H9 (cell line): ENCODE data around the gene EPO. TPM values are rescaled to one million over a fixed set of nuclear protein-coding genes. Genes with fewer than 3 reads are reported as not detected.

ENCODE experiments used
- DNase-seq: peaks from one replicate; pipeline ENCODE4 v3.0.0-alpha.2; 2017
- H2AFZ ChIP-seq: one replicate; pipeline ENCODE4 v1.6.1; 2013; ENCODE audit warnings: mild to moderate bottlenecking, low read length, control low read depth, moderate library complexity
- H2AK5ac ChIP-seq: 2 replicates; pipeline ENCODE4 v1.6.1; 2013; ENCODE audit warnings: low read length, control low read depth, mixed read lengths; ENCODE audit not compliant: insufficient read length
- H2BK120ac ChIP-seq: one replicate; pipeline ENCODE4 v1.6.1; 2013; ENCODE audit warnings: low read depth, mild to moderate bottlenecking, low read length, control low read depth, inconsistent platforms; ENCODE audit not compliant: poor library complexity, severe bottlenecking
- H2BK12ac ChIP-seq: 2 replicates; pipeline ENCODE4 v1.6.1; 2013; ENCODE audit warnings: low read length, control low read depth, mixed read lengths, low read depth; ENCODE audit not compliant: insufficient read length
- H2BK15ac ChIP-seq: 2 replicates; pipeline ENCODE4 v1.6.1; 2013; ENCODE audit warnings: low read depth, low read length, control low read depth
- H2BK20ac ChIP-seq: one replicate; pipeline ENCODE4 v1.6.1; 2013; ENCODE audit warnings: low read depth, mild to moderate bottlenecking, low read length, control low read depth, inconsistent platforms; ENCODE audit not compliant: poor library complexity, severe bottlenecking
- H2BK5ac ChIP-seq: 2 replicates; pipeline ENCODE4 v1.6.1; 2013; ENCODE audit warnings: low read length, control low read depth, mixed read lengths; ENCODE audit not compliant: insufficient read length
- H3K14ac ChIP-seq: 2 replicates; pipeline ENCODE4 v1.6.1; 2013; ENCODE audit warnings: low read length, control low read depth; ENCODE audit not compliant: insufficient read depth
- H3K18ac ChIP-seq: 2 replicates; pipeline ENCODE4 v1.6.1; 2013; ENCODE audit warnings: low read depth, mild to moderate bottlenecking, mixed read lengths, low read length, control low read depth; ENCODE audit not compliant: insufficient read length
- H3K23ac ChIP-seq: 2 replicates; pipeline ENCODE4 v1.6.1; 2013; ENCODE audit warnings: low read length, control low read depth, mixed read lengths, low read depth; ENCODE audit not compliant: insufficient read length
- H3K23me2 ChIP-seq: 2 replicates; pipeline ENCODE4 v1.6.1; 2013; ENCODE audit warnings: low read depth, mild to moderate bottlenecking, mixed read lengths, low read length, control low read depth; ENCODE audit not compliant: insufficient read length, poor library complexity, severe bottlenecking
- H3K27ac ChIP-seq: 2 replicates; pipeline ENCODE4 v1.5.1; 2013; ENCODE audit warnings: low read length, control low read depth, mixed read lengths, low read depth; ENCODE audit not compliant: insufficient read length
- H3K27me3 ChIP-seq: 2 replicates; pipeline ENCODE4 v1.6.1; 2013; ENCODE audit warnings: low read length, control low read depth, inconsistent platforms; ENCODE audit not compliant: insufficient read depth
- H3K4ac ChIP-seq: 2 replicates; pipeline ENCODE4 v1.6.1; 2013; ENCODE audit warnings: low read depth, mild to moderate bottlenecking, control low read depth, inconsistent platforms, low read length, moderate library complexity
- H3K4me1 ChIP-seq: 2 replicates; pipeline ENCODE4 v1.6.1; 2013; ENCODE audit warnings: low read length, control low read depth, inconsistent platforms; ENCODE audit not compliant: insufficient read depth
- H3K4me2 ChIP-seq: 2 replicates; pipeline ENCODE4 v1.6.1; 2013; ENCODE audit warnings: low read length, control low read depth, mixed read lengths; ENCODE audit not compliant: insufficient read length, insufficient read depth
- H3K56ac ChIP-seq: 2 replicates; pipeline ENCODE4 v1.6.1; 2013; ENCODE audit warnings: low read depth, mild to moderate bottlenecking, mixed read lengths, low read length, control low read depth; ENCODE audit not compliant: insufficient read length
- H3K79me1 ChIP-seq: 2 replicates; pipeline ENCODE4 v1.6.1; 2013; ENCODE audit warnings: low read depth, mild to moderate bottlenecking, moderate library complexity, low read length, control low read depth, inconsistent platforms; ENCODE audit not compliant: insufficient read depth, poor library complexity, severe bottlenecking
- H3K79me2 ChIP-seq: 2 replicates; pipeline ENCODE4 v1.6.1; 2013; ENCODE audit warnings: low read length, control low read depth, inconsistent platforms; ENCODE audit not compliant: insufficient read depth
- H3K9ac ChIP-seq: 2 replicates; pipeline ENCODE4 v1.6.1; 2013; ENCODE audit warnings: low read length, control low read depth, mixed read lengths; ENCODE audit not compliant: insufficient read length; ENCODE audit errors: extremely low read depth
- H3K9me3 ChIP-seq: one replicate; pipeline ENCODE4 v1.6.1; 2013; ENCODE audit warnings: low read depth, low read length, inconsistent platforms; ENCODE audit not compliant: control insufficient read depth
- H3T11ph ChIP-seq: one replicate; pipeline ENCODE4 v1.6.1; 2013; ENCODE audit warnings: mild to moderate bottlenecking, low read length, control low read depth, inconsistent platforms
- H4K20me1 ChIP-seq: one replicate; pipeline ENCODE4 v1.6.1; 2013; ENCODE audit not compliant: control insufficient read depth, insufficient read length, insufficient read depth
- H4K5ac ChIP-seq: 2 replicates; pipeline ENCODE4 v1.6.1; 2013; ENCODE audit warnings: low read depth, mild to moderate bottlenecking, mixed read lengths, low read length, control low read depth; ENCODE audit not compliant: insufficient read length
- H4K8ac ChIP-seq: replicated peaks from 2 replicates; pipeline ENCODE4 v1.6.1; 2013; ENCODE audit warnings: low read length, control low read depth, mixed read lengths, low read depth; ENCODE audit not compliant: insufficient read length
- H4K91ac ChIP-seq: 2 replicates; pipeline ENCODE4 v1.6.1; 2013; ENCODE audit warnings: low read depth, mild to moderate bottlenecking, moderate library complexity, mixed read lengths, low read length, control low read depth; ENCODE audit not compliant: insufficient read length
- H3K27ac Mint-ChIP-seq, 3 experiments: 2 replicates in 2 of 3; 3 replicates in 1 of 3; pipeline ENCODE4 v1.8.0; 2020 to 2021; ENCODE audit warnings: mixed read lengths in 3 of 3, mild to moderate bottlenecking in 1 of 3, moderate library complexity in 1 of 3
- H3K27me3 Mint-ChIP-seq: 2 replicates; pipeline ENCODE4 v1.8.0; 2021; ENCODE audit warnings: low read depth, mild to moderate bottlenecking, moderate library complexity, mixed read lengths
- H3K36me3 Mint-ChIP-seq, 3 experiments: 2 replicates in 2 of 3; 3 replicates in 1 of 3; pipeline ENCODE4 v1.8.0; 2020 to 2021; ENCODE audit warnings: low read depth in 3 of 3, mixed read lengths in 3 of 3; ENCODE audit not compliant: insufficient read depth in 1 of 3
- H3K4me1 Mint-ChIP-seq, 2 experiments: 2 replicates each; pipeline ENCODE4 v1.8.0; 2020; ENCODE audit warnings: mixed read lengths in 2 of 2
- H3K4me3 Mint-ChIP-seq, 2 experiments: 2 replicates in 1 of 2; 3 replicates in 1 of 2; pipeline ENCODE4 v1.8.0; 2020 to 2021; ENCODE audit warnings: mild to moderate bottlenecking in 2 of 2, mixed read lengths in 2 of 2, moderate library complexity in 1 of 2
- H3K9me3 Mint-ChIP-seq, 2 experiments: 2 replicates in 1 of 2; 3 replicates in 1 of 2; pipeline ENCODE4 v1.8.0; 2020; ENCODE audit warnings: mild to moderate bottlenecking in 2 of 2, mixed read lengths in 2 of 2, moderate library complexity in 1 of 2
- CTCF ChIP-seq: fragments of 200-600 bp; sonication (generic); conservative IDR thresholded peaks from 3 replicates; pipeline ENCODE4 v1.8.0; 2021; ENCODE audit warnings: antibody characterized with exemption, mild to moderate bottlenecking
- WGBS: extraction: QIAGEN DNeasy Blood & Tissue Kit; methylation state at CpG from one replicate; pipeline ENCODE4 v1.1.7; 2013; ENCODE audit warnings: missing lambda C conversion rate, low lambda C conversion rate, mixed read lengths; ENCODE audit not compliant: insufficient read length; ENCODE audit errors: extremely low coverage; 5-methylcytosine and 5-hydroxymethylcytosine counted together
- total RNA-seq: library from RNA; stranded (reverse); gene quantifications from 2 replicates; pipeline ENCODE4 v1.2.1, GENCODE V29; 2021

The EPO gene
- total RNA-seq, 1 experiment from 2014 or later = 0.44 TPM

GRCh38 chr7:100682228-100682741 lies 38.0 kb upstream of the EPO start:
- Histone ChIP-seq H3K4ac (no peak overlapping the region), H3K4me1 (no peaks in the 10 kb centered on the region), H3K18ac (no peak overlapping the region), H3K79me2 (no peaks in the 10 kb centered on the region), H2AFZ (no peak overlapping the region), H3K9me3 (no peaks in the 10 kb centered on the region), H2AK5ac (no peak overlapping the region), H2BK15ac (no peak overlapping the region), H3K56ac (no peak overlapping the region), H4K20me1 (no peaks in the 10 kb centered on the region), H4K91ac (no peak overlapping the region), H4K8ac (no peak overlapping the region), H4K5ac (no peak overlapping the region), H3K79me1 (no peaks in the 10 kb centered on the region), H2BK12ac (no peak overlapping the region), H3K27ac (no peak overlapping the region), H3T11ph (no peak overlapping the region), H2BK120ac (no peak overlapping the region), H3K23ac (no peak overlapping the region), H3K27me3 (no peaks in the 10 kb centered on the region), H3K4me2 (no peak overlapping the region), H2BK5ac (no peak overlapping the region), H2BK20ac (no peak overlapping the region), H3K9ac (no peak overlapping the region), H3K23me2 (no peaks in the 10 kb centered on the region), H3K14ac (no peak overlapping the region)
- WGBS = no CpG with 5 or more reads among the region's 25 CpGs
- H3K9me3 Mint-ChIP-seq = no peaks in the 10 kb centered on the region
- DNase-seq = no peak
- TF ChIP-seq CTCF = no peak
- peaks cover 25 to 76% (median 73%) of the 10 kb centered on the region in 3 experiments for H3K36me3 Mint-ChIP-seq
- peaks cover 3% of the 10 kb centered on the region for H3K27me3 Mint-ChIP-seq
- peaks cover 2 to 14% of the 10 kb centered on the region in 2 experiments; a peak in 3 of 4 replicates for H3K4me1 Mint-ChIP-seq
- H3K27ac Mint-ChIP-seq = no peak overlapping the region
- H3K4me3 Mint-ChIP-seq = no peak overlapping the region
